ENCODE data around the gene MEX3A. TPM values are rescaled to one million over a fixed set of nuclear protein-coding genes. Genes with fewer than 3 reads are reported as not detected.

MEX3A gene
- total RNA-seq, 1 experiment from 2014 or later = 79.1 TPM

DNA sequence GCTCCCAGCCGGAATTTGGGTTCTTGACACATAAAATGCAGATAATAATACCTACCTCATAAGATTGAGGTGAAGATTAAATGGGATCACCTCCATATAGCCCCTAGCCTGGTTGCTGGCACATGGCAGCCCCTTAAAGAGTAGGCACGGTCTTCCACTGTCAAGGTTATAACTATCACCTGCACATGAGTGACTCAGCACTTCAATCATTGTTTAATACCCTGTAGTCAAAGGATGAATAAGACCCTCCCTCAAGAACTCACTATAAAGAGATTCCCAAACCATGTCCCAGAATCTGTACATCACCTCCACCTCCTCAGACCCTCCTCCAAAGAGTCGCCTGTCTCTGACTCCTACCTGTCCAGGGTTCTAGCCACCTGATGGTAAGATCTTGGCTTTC is 25.8 kb upstream of the MEX3A start:
- peaks cover 47% of the 10 kb centered on the region for H3K4me1 Mint-ChIP-seq
- ChIA-PET CTCF (interaction anchor here (1.2 to 29.6 kb wide), 5 partner anchors 11 to 129 kb away, joined by 3 to 1176 read pairs (median 7); partner anchors contain the start of genes ARHGEF2 and LMNA), POLR2A (no interaction called here)
- no peak overlapping the region; the same call in 1 of the 2 replicates for H3K4me3 Mint-ChIP-seq
- 0 out of 2 replicates have a peak overlapping the region, but pooled peaks have one; percentile 48 for H3K27ac Mint-ChIP-seq
- ATAC-seq (no peak), DNase-seq (ENCODE audit: low spot score) (no peak)
- peaks cover 10% of the 10 kb centered on the region; the same call in 1 of the 2 replicates for H3K27me3 Mint-ChIP-seq (ENCODE audit: low read depth)
- TF ChIP-seq GRHL2 (CRISPR knock-in tag; IDR thresholded peaks at IDR 0.05; ENCODE audit: insufficient replicate concordance, severe bottlenecking) (no peak), KAT7 (CRISPR knock-in tag; IDR thresholded peaks at IDR 0.05; ENCODE audit: borderline replicate concordance) (no peak), ZNF671 (CRISPR knock-in tag; IDR thresholded peaks at IDR 0.05) (no peak)
- TF ChIP-seq, protein P1, sequence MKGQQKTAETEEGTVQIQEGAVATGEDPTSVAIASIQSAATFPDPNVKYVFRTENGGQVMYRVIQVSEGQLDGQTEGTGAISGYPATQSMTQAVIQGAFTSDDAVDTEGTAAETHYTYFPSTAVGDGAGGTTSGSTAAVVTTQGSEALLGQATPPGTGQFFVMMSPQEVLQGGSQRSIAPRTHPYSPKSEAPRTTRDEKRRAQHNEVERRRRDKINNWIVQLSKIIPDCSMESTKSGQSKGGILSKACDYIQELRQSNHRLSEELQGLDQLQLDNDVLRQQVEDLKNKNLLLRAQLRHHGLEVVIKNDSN (CRISPR knock-in tag; IDR thresholded peaks at IDR 0.05) = no peak
- TF ChIP-seq, protein P2, sequence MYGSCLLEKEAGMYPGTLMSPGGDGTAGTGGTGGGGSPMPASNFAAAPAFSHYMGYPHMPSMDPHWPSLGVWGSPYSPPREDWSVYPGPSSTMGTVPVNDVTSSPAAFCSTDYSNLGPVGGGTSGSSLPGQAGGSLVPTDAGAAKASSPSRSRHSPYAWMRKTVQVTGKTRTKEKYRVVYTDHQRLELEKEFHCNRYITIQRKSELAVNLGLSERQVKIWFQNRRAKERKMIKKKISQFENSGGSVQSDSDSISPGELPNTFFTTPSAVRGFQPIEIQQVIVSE (CRISPR knock-in tag; IDR thresholded peaks at IDR 0.05; ENCODE audit: borderline replicate concordance) = no peak
- no peaks in the 10 kb centered on the region for H3K9me3 Mint-ChIP-seq
- H3K36me3 Mint-ChIP-seq = no peaks in the 10 kb centered on the region

DNA sequence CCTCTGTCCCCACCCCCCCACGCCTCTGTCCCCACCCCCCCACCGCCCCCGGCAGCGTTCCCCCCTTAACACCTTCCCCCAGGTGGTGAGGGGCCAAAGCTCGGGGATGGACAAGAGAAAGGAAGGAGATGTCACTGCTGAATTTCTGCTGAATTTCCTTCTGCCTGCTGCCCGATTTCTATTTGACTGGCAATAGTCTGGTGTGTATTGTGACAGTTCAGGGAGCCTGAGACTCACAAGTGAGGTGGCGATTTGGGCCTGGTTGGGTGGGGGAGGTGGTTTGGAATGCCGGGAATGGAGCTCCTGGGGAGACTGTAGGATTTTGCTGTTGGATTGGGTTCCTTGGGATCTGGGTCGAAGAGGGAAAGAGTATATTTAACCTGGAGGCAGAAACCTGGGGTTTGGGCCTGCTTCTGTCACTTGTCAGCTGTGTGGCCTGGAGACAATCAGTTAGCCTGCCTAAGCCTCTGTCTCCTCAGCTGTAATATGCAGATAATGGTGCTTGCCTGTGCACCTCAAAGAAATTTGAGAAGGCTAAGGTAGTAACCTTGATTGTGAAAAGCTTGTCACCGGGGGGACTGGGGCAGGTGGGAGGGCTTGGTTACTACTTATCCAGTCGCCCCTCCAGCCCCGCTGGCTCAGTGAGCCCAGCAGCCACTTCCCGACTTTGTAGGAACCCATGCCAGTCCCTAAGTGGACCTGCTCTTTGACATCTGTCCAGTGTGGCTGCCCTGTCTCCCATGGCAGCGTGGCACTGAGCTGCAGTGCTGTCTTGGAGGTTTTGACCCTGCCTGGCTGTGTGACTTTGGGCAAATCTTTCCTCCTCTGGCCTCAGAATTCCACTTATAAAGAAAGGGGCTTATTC is 24.6 kb upstream of the MEX3A start:
- H3K27me3 Mint-ChIP-seq (ENCODE audit: low read depth) = peaks cover 3% of the 10 kb centered on the region; the same call in 1 of the 2 replicates
- TF ChIP-seq, protein P3, sequence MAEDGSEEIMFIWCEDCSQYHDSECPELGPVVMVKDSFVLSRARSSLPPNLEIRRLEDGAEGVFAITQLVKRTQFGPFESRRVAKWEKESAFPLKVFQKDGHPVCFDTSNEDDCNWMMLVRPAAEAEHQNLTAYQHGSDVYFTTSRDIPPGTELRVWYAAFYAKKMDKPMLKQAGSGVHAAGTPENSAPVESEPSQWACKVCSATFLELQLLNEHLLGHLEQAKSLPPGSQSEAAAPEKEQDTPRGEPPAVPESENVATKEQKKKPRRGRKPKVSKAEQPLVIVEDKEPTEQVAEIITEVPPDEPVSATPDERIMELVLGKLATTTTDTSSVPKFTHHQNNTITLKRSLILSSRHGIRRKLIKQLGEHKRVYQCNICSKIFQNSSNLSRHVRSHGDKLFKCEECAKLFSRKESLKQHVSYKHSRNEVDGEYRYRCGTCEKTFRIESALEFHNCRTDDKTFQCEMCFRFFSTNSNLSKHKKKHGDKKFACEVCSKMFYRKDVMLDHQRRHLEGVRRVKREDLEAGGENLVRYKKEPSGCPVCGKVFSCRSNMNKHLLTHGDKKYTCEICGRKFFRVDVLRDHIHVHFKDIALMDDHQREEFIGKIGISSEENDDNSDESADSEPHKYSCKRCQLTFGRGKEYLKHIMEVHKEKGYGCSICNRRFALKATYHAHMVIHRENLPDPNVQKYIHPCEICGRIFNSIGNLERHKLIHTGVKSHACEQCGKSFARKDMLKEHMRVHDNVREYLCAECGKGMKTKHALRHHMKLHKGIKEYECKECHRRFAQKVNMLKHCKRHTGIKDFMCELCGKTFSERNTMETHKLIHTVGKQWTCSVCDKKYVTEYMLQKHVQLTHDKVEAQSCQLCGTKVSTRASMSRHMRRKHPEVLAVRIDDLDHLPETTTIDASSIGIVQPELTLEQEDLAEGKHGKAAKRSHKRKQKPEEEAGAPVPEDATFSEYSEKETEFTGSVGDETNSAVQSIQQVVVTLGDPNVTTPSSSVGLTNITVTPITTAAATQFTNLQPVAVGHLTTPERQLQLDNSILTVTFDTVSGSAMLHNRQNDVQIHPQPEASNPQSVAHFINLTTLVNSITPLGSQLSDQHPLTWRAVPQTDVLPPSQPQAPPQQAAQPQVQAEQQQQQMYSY (CRISPR knock-in tag; IDR thresholded peaks at IDR 0.05) = peak; percentile 86
- TF ChIP-seq TEAD4 (CRISPR knock-in tag; IDR thresholded peaks at IDR 0.05) (peak; percentile 62; the same call in 1 of the 2 replicates), TEAD1 (CRISPR knock-in tag; IDR thresholded peaks at IDR 0.05) (peak; percentile 83; the same call in 1 of the 2 replicates)
- TF ChIP-seq, protein P4, sequence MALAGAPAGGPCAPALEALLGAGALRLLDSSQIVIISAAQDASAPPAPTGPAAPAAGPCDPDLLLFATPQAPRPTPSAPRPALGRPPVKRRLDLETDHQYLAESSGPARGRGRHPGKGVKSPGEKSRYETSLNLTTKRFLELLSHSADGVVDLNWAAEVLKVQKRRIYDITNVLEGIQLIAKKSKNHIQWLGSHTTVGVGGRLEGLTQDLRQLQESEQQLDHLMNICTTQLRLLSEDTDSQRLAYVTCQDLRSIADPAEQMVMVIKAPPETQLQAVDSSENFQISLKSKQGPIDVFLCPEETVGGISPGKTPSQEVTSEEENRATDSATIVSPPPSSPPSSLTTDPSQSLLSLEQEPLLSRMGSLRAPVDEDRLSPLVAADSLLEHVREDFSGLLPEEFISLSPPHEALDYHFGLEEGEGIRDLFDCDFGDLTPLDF (CRISPR knock-in tag; IDR thresholded peaks at IDR 0.05) = no peak
- ChIA-PET CTCF (interaction anchor here (1.0 to 29.6 kb wide), 12 partner anchors 10 to 129 kb away, joined by 3 to 1176 read pairs (median 4); partner anchors contain the start of genes ARHGEF2, LMNA, PMF1 and RAB25), POLR2A (interaction anchor here (0.7 to 1.8 kb wide), 13 partner anchors 8 to 913 kb away, joined by 3 to 12 read pairs (median 5); partner anchors contain the start of genes ARHGEF2, LMNA, MEX3A and PMF1)
- H3K4me3 Mint-ChIP-seq = peak overlapping the region; percentile 69
- ATAC-seq (peak; percentile 63), DNase-seq (ENCODE audit: low spot score) (peak; percentile 72)
- no peaks in the 10 kb centered on the region for H3K36me3 Mint-ChIP-seq
- no peaks in the 10 kb centered on the region for H3K9me3 Mint-ChIP-seq
- peaks cover 50% of the 10 kb centered on the region for H3K4me1 Mint-ChIP-seq
- peak overlapping the region; percentile 96 for H3K27ac Mint-ChIP-seq

DNA sequence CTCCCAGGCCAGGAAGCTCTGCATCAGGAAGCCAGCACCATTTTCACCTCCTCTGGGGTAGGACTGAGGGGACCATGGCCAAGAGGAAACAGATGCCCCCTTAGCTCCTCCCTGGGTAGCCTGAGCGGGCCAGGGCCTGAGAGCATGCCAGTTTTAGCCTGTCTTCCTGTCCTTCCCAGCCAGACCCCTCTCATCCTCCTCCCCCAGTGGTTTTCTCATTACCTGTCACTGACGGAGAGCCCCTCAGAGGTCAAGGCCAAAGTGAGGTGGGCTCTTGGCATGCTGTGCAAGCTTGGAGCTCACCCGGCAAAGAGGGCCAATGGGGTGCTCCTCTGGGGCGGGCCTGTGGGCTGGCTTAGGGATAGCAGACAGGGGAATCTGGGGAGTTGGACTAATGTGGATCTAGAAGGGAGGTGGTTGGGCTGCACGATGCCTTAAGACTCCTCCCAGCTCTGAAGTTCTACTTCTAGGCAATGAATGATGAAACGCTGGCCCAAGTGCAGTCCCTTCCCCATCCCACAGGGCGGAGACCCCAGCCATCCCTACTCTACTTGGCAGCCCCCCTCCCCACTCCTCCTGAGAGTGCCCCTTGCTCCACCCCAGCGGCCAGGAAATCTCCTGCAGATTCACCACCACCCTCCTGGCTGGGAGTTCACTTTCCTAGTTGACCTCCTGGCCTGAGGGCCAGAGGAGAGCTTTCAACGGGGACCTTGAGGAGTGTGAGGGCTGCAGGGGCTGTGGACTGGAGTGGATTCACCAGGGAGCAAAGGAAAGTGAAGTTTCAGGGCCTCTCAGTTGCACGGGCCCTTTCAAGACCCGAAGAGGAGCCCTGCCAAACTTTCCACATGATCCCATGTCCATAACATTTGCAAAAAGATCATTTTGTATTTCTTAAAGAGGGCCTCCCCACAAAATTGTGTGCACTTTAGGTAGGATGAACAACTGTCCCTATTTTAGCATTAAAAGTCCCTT is 22.9 kb upstream of the MEX3A start:
- TF ChIP-seq FOXJ3 (CRISPR knock-in tag; IDR thresholded peaks at IDR 0.05; ENCODE audit: borderline replicate concordance) (no peak), NR2C2 (CRISPR knock-in tag; IDR thresholded peaks at IDR 0.05) (no peak), ZNF232 (CRISPR knock-in tag; IDR thresholded peaks at IDR 0.05) (no peak), USF2 (CRISPR knock-in tag; IDR thresholded peaks at IDR 0.05) (no peak), FOXP1 (CRISPR knock-in tag; IDR thresholded peaks at IDR 0.05; ENCODE audit: borderline replicate concordance) (0 out of 2 replicates have a peak, but pooled peaks have one; percentile 11), ZNF121 (CRISPR knock-in tag; IDR thresholded peaks at IDR 0.05) (0 out of 2 replicates have a peak, but pooled peaks have one; percentile 56), SMAD3 (CRISPR knock-in tag; IDR thresholded peaks at IDR 0.05; ENCODE audit: borderline replicate concordance) (0 out of 2 replicates have a peak, but pooled peaks have one; percentile 43)
- TF ChIP-seq, protein P5, sequence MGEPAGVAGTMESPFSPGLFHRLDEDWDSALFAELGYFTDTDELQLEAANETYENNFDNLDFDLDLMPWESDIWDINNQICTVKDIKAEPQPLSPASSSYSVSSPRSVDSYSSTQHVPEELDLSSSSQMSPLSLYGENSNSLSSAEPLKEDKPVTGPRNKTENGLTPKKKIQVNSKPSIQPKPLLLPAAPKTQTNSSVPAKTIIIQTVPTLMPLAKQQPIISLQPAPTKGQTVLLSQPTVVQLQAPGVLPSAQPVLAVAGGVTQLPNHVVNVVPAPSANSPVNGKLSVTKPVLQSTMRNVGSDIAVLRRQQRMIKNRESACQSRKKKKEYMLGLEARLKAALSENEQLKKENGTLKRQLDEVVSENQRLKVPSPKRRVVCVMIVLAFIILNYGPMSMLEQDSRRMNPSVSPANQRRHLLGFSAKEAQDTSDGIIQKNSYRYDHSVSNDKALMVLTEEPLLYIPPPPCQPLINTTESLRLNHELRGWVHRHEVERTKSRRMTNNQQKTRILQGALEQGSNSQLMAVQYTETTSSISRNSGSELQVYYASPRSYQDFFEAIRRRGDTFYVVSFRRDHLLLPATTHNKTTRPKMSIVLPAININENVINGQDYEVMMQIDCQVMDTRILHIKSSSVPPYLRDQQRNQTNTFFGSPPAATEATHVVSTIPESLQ (CRISPR knock-in tag; IDR thresholded peaks at IDR 0.05) = no peak
- DNase-seq (ENCODE audit: low spot score) (peak; percentile 57), ATAC-seq (peak; percentile 52)
- H3K27me3 Mint-ChIP-seq (ENCODE audit: low read depth) = peaks cover 1% of the 10 kb centered on the region; the same call in 1 of the 2 replicates
- no peaks in the 10 kb centered on the region for H3K9me3 Mint-ChIP-seq
- POLR2A ChIA-PET = interaction anchor here (0.9 to 3.1 kb wide), 6 partner anchors 8 to 24 kb away, joined by 3 to 12 read pairs (median 6); partner anchors contain the start of gene LMNA
- CTCF ChIA-PET = interaction anchor here (0.7 to 29.6 kb wide), 13 partner anchors 8 to 167 kb away, joined by 3 to 1176 read pairs (median 5); partner anchors contain the start of genes LMNA and RAB25
- H3K4me3 Mint-ChIP-seq = peak overlapping the region; percentile 69
- H3K27ac Mint-ChIP-seq = peak overlapping the region; percentile 95
- peaks cover 60% of the 10 kb centered on the region for H3K4me1 Mint-ChIP-seq
- no peaks in the 10 kb centered on the region for H3K36me3 Mint-ChIP-seq

Measured in WTC11 (cell line).